Measurements from ENCODE around the gene CIT. TPM values are rescaled to one million over a fixed set of nuclear protein-coding genes. Genes with fewer than 3 reads are reported as not detected.

The CIT gene
- total RNA-seq, 1 experiment from 2014 or later, result 67.9 TPM

GRCh38 chr12:119700078-119700477 is 177.0 kb downstream of the CIT start:
- no peak overlapping the region for H3K4me3 ChIP-seq (ENCODE audit: low read depth in 2 of 2, low read length in 2 of 2)
- no peak for DNase-seq (ENCODE audit: low read depth, low spot score)
- TF ChIP-seq SIN3A (IDR thresholded peaks at IDR 0.05; ENCODE audit: borderline replicate concordance, insufficient read depth, low read depth, low read length) (no peak), TCF7L2 (IDR thresholded peaks at IDR 0.05; ENCODE audit: low read depth, low read length) (no peak), CTCF (IDR thresholded peaks at IDR 0.05) (no peak), POLR2AphosphoS5 (IDR thresholded peaks at IDR 0.05; ENCODE audit: low read depth, low read length) (no peak), REST (IDR thresholded peaks at IDR 0.05; ENCODE audit: insufficient read depth in 1 of 2, low read depth in 2 of 2, low read length in 1 of 2) (no peak)
- in situ Hi-C loops (cut with HindIII; ENCODE audit: low pct_unique_long_range_greater_than_20kb, low sequenced_read_pairs) (no loop called here), intact Hi-C loops (cut with micrococcal nuclease; ENCODE audit: unreplicated experiment) (no loop called here)
- H3K4me1 ChIP-seq (ENCODE audit: control insufficient read depth, insufficient read depth, low read length), result no peaks in the 10 kb centered on the region
- no TSS peak for BruUV-seq (replicated peaks)
- H3K27ac ChIP-seq (ENCODE audit: low read length), result no peak overlapping the region
- no peak for ATAC-seq
- no peaks in the 10 kb centered on the region for H3K27me3 ChIP-seq (ENCODE audit: control insufficient read depth, insufficient read depth, low read length)
- H3K9me3 ChIP-seq (ENCODE audit: control insufficient read depth, insufficient read depth, low read depth, low read length), result no peaks in the 10 kb centered on the region
- peaks cover 3% of the 10 kb centered on the region for H3K36me3 ChIP-seq (ENCODE audit: control insufficient read depth, insufficient read depth, low read length)
- ChIA-PET POLR2A (interaction anchor here (0.6 kb wide), 1 partner anchor 16 kb away, joined by 4 read pairs; no protein-coding TSS in a partner anchor), CTCF (no interaction called here)

GRCh38 chr12:119699199-119699760 is 177.8 kb downstream of the CIT start:
- POLR2A ChIA-PET, result interaction anchor here (0.6 kb wide), 1 partner anchor 17 kb away, joined by 4 read pairs; no protein-coding TSS in a partner anchor

More at GRCh38 chr12:119699199-119699760, 177.8 kb downstream of the CIT start:
- Histone ChIP-seq H3K27ac (ENCODE audit: low read length) (no peak overlapping the region), H3K36me3 (ENCODE audit: control insufficient read depth, insufficient read depth, low read length) (peaks cover 3% of the 10 kb centered on the region), H3K27me3 (ENCODE audit: control insufficient read depth, insufficient read depth, low read length) (no peaks in the 10 kb centered on the region), H3K4me1 (ENCODE audit: control insufficient read depth, insufficient read depth, low read length) (no peaks in the 10 kb centered on the region), H3K4me3 (ENCODE audit: low read depth in 2 of 2, low read length in 2 of 2) (no peak overlapping the region), H3K9me3 (ENCODE audit: control insufficient read depth, insufficient read depth, low read depth, low read length) (no peaks in the 10 kb centered on the region)
- no TSS peak for BruUV-seq (replicated peaks)
- DNase-seq (ENCODE audit: low read depth, low spot score) (no peak), ATAC-seq (no peak; the same call in 1 of the 2 replicates)
- TF ChIP-seq SIN3A (IDR thresholded peaks at IDR 0.05; ENCODE audit: borderline replicate concordance, insufficient read depth, low read depth, low read length), result no peak
- no peak for TF ChIP-seq TCF7L2 (IDR thresholded peaks at IDR 0.05; ENCODE audit: low read depth, low read length)
- TF ChIP-seq POLR2AphosphoS5 (IDR thresholded peaks at IDR 0.05; ENCODE audit: low read depth, low read length), result no peak
- TF ChIP-seq REST (IDR thresholded peaks at IDR 0.05; ENCODE audit: insufficient read depth in 1 of 2, low read depth in 2 of 2, low read length in 1 of 2), result no peak
- no peak for TF ChIP-seq CTCF (IDR thresholded peaks at IDR 0.05)
- CTCF ChIA-PET, result interaction anchor here (0.6 kb wide), 1 partner anchor 73 kb away, joined by 3 read pairs; no protein-coding TSS in a partner anchor
- intact Hi-C loops (cut with micrococcal nuclease; ENCODE audit: unreplicated experiment) (no loop called here), in situ Hi-C loops (cut with HindIII; ENCODE audit: low pct_unique_long_range_greater_than_20kb, low sequenced_read_pairs) (no loop called here)
